Stimulated activated CD8-positive, alpha-beta memory T cell treated with anti-CD3 and anti-CD28 coated beads, Interleukin-12 subunit alpha, Interleukin-12 subunit beta, amount 100 ng/mL, for 24 hours (primary cell): ENCODE data around the gene MARCHF9.
"Not testable (repeated sequence)": the region's sequence is repeated elsewhere in the genome, so short reads cannot be mapped to it uniquely, and the experiment has no call there.

Experiments
- DNase-seq: peaks from one replicate; pipeline ENCODE4 v3.0.0-alpha.2; 2020; ENCODE audit errors: extremely low read depth

The MARCHF9 gene

DNA sequence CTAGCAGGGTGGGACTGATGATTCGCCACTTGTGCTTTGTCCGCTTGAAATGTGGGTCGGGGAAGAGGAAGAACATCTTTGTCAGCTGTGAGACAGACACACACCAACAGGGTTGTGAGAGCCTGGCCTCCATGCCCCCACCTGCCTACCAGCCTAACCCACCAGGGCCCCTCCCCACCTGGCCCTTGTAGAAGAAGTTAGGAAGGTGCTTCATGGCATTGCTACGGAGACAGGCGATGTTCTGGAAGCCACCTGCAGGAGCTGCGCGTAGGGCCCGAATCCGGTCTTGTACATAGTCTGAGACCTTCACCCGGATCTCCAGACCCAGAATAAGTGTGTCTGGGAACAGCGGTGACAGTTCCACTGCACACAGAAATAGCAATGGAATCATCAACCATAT, 14.7 kb downstream of the MARCHF9 start:
- no peak for DNase-seq

DNA sequence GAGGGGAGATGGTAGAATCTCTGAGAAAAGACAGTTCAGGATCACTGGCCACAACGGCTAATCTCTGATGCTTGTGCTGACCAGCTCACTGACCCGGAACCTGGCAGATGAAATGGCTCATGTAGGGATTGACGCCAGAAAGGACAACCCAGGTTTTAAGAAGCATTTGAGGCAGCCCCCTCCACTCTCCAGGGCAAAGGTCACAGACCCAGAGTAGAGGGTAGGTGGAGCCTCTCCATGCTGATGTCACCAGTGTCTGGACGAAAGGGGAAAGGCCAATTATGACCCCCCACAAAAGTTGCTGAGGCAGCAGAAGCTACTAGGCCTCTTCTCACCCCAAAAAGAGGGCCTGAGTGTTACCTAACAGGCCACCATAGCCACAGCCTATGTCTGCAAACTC, 15.8 kb downstream of the MARCHF9 start:
- DNase-seq: no peak

DNA sequence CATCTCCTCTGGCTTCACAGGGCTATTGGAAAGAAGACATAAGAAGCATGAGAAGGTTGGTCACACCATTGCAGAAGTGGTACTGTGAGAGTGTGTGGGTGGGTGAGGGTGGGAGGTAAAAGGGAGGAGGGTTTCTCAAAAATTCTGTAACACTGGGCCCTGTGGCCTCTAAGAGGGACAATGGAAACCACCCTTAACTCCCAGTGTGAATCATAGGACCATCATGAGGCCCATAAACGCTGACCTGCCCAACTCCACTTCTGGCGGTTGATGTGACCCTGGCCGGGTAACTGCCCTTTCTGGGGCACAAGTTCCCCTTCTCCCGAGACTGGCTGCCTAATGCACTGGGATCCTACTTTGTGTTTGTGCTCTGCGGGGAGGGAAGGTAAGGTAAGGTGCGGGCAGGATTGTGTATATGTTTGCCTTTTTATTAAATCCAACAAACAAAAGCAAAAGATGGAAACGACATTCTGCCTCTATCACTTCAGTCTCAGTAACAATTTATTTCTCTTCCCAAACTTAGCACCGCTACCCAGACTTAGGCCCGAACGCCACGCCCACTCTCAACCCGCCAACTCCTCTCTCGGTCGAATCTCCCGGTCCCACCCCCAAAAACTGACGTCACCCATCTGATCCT, 16.5 kb downstream of the MARCHF9 start:
- DNase-seq: peak; percentile 75

DNA sequence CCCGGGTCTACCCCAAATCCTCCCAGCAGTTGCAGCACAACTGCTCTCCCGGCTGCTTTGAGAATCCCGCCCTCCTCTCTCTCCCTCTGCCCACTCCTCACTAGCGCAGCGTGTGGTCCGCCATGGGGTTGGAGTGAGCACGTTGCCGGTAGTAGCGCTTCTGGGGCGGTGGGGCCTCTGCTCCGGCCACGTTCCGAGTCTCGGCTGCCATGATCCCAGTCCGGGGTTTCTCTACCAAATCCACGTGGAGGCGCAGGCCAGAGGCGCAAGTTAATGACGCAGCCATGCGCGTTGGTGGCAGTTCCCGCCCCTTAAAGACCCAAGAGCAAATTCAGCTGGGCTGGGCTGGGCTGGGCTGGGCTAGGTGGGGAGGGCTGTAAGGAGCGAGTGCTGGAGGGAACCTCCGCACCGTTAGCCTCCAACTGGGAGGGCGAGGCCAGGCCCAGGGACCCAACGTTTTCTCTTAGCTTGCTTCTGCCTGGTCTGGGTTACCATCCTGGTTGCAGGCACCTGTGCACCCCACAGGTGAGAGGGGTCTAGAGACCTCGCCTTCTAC, 17.0 kb downstream of the MARCHF9 start, which contains the start of gene METTL1:
Gene METTL1, minus strand, starts transcription at position 233 of the 556 bp plus-strand sequence. Its CDS starts 22 bp downstream, at position 211.
- peak; percentile 85 for DNase-seq

DNA sequence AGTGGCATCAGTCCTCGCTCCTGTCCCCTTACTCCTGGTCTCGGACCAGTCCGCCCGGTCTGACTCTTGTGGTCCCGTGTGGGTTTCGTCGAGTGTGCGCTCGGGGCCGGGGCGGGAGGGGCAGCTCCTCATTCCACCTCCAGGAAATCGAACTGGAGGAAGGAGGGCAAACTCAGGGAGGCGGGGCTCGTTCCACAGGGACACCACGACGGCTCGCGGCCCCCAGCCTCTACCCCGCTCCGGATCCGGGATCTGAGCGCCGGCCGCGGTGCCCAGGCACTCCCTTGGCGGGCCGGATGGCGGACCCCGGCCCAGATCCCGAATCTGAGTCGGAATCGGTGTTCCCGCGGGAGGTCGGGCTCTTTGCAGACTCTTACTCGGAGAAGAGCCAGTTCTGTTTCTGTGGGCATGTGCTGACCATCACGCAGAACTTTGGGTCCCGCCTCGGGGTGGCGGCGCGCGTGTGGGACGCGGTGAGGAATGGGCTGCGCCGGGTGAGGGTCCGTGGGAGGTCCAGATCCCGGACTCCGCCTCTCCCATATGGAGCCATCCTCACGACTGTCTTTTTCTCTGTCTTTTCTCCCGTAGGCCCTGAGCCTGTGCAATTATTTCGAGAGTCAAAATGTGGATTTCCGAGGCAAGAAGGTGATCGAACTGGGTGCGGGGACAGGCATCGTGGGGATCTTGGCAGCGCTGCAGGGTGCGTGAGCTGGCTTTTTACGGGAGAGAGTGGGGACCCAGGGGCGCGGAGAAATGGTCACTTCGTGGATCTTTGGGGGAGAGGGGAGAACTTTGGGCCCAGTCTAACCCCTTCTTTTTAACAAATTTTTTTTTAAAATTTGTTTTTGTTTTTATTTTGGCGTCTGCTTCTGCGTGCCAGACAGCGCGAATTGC, 17.8 kb downstream of the MARCHF9 start, which contains the start of gene EEF1AKMT3:
Gene EEF1AKMT3, plus strand, starts transcription at position 186 of the 894 bp plus-strand sequence. Its CDS starts 111 bp downstream, at position 297.
- DNase-seq: no peak

DNA sequence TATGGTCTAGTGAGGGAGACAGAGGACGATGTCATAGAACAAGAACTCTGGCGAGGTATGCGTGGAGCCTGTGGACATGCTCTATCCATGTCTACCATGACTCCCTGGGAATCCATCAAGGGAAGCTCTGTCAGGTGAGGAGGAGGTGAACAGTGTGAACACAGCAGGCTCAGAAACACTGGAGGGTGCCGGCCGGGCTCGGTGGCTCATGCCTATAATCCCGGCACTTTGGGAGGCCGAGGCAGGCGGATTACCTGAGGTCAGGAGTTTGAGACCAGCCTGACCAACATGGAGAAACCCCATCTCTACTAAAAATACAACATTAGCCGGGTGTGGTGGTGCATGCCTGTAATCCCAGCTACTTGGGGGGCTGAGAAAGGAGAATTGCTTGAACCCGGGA, 19.7 kb downstream of the MARCHF9 start:
- not testable (repeated sequence) for DNase-seq

DNA sequence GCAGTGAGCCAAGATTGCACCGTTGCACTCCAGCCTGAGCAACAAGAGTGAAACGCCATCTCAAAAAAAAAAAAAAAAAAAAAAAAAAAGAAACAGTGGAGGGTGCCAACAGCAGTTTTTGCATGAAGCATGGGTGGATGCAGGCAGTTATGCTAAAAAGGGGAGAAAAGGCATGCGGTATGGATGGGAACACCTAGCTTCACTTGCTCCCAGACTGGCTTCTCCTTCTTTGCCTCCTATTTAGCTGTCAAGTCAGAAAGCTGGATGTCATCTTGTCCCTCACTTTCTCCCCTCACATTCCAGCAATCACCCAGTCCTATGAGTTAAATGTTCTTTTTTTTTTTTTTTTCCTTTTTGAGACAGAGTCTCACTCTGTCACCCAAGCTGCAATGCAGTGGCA, 20.1 kb downstream of the MARCHF9 start:
- no peak for DNase-seq

DNA sequence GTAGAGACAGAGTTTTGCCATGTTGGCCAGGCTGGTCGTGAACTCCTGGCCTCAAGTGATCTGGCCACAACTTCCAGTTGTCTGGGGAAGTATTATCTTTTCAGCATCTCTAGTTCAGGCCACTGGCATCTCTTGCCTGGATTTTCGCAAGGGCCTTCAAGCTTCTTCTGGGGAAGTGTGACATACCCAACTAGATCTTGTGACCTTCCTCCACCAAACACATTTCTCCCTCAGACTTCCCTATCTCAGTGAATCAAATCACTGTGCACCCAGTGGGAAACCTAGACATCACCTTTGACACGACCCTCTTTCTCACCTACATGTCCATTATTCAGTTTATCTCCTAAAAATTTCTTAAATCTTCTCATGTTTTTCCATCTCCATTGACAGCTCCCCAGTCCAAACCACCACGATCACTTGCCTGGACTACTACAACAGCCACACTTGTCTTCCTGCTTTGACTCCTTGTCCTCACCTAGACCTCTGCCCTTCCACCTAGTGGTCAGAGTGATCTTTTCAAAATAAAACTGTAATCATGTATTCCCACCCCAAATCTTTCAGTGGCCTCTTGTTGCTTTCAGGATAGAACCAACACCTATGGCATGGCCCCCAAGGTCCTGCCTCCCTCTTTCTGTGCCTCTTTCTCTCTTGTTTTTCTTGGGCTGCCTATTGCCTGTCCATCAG, 20.8 kb downstream of the MARCHF9 start:
- no peak for DNase-seq

DNA sequence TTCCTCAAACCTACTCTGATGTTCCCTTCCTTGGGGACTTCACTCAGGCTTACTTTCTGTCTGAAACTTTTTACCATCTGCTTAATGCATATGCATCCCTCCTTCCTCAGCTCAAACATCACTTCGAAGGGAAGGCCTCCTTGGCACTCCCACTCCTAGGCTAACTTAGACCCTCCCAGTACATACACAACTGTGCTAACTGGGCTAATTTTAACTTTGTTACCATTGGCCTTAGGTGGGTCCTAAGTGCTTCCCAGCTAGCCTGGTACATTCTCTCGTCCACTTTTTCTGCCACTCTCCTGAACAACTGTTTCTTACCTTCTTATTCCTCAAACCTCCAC, 21.3 kb downstream of the MARCHF9 start:
- no peak for DNase-seq

DNA sequence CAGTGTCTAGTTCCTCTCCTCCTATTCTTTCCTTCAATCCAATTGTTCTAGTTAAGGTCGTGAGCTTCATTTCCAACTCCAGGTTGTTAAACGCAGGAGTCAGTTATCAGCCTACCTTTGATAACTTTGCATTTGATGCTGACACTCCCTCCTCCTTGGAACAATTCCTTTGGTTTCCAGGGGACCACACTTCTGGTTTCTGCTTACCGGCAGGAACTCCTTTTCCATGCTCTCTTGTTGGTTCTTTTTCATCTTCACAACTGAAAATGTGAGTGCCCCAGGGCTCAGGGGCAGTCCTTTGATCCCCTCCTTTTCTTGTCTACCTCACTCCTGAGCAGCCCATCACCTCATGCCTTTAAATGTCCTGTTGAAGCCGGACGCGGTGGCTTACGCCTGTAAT, 22.5 kb downstream of the MARCHF9 start:
- DNase-seq: no peak

DNA sequence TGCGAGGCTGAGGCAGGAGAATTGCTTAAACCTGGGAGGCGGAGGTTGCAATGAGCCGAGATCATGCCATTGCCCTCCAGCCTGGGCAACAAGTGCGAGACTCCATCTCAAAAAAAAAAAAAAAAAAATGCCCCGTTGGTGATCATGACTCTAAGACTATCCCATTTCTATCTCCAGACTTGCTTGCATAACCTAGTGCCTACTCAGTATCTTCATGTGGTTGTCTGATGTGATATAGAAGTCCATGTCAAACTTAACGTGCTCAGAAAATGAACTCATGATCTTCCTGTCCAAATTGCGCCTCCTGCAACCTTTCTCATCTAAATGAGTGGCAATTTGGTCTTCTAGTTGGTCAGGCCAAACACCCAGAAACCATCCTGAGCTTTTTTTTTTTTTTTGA, 23.0 kb downstream of the MARCHF9 start:
- no peak for DNase-seq

DNA sequence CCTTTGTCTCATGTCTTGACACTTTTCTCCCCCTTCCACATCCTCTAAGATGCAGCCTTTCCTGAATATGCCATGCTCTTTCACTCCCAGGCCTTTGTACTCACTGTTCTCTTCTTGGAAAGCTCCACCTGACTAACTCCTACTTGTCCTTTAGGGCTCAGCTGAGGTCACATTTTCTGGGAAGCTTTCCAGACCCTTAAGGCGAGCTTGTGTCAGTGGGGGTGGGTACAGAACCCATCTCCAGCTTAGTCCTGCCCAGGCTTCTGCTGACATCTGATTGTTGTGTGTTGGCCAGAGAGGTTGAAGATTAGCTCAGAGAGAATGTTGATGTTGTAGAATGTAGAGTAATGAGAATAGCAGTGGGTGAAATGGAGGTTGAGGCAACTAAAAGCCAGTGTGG, 24.8 kb downstream of the MARCHF9 start:
- DNase-seq: no peak

DNA sequence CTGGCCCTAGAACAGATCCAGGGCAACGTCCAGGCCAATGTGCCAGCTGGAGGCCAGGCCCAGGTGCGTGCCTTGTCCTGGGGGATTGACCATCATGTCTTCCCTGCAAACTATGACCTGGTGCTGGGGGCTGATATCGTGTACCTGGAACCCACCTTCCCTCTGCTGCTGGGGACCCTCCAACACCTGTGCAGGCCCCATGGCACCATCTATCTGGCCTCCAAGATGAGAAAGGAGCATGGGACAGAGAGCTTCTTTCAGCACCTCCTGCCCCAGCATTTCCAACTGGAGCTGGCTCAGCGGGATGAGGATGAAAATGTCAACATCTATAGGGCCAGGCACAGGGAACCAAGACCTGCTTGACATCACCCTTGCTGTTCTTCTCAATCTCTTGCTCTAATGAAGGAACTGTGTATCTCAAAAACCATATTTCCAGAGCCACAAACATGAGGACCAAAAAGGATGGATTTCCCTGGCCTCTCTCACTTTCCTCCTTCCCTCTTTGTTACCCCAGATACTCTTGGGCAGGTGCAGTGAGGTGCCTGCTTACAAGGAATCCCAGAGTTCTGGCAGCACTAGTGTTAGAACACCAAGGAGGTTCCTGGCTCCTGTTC, 25.5 kb downstream of the MARCHF9 start:
- DNase-seq: no peak

DNA sequence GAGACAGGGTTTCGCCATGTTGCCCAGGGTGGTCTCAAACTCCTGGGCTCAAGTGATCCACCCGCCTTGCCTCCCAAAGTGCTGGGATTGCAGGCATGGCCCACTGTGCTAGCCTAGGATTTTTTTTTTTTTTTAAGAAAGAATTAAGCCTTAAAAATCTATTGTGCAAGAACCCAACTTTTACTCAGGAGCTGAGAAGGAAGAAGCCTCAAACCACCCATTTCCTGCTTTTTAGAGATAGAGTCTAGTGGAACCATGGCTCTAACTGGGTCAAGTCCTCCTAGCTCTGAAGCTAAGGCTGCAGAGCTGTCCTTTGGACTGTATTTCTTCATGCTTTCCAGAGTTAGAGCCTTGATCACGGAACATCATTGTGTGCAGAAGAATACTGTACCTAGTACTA, 26.3 kb downstream of the MARCHF9 start:
- DNase-seq: no peak

DNA sequence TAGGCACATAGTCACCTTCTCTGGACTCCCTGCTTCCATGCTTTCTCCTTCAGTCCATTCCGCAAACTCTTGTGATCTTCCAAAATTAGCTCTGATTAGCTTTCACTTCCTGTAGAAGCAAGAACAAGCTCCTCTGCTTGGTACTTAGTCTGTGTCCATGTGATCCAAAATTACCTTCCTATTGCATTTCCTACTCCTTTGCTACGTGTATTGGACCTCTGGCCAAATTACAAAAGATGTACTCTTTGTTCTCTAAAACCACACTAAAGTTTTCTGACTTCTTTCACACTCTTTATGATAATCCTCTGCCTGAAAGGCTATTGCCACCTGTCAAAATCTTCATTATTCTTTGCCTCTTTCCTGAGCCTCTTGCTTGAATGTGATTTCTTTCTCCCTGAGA, 26.9 kb downstream of the MARCHF9 start:
- no peak for DNase-seq

DNA sequence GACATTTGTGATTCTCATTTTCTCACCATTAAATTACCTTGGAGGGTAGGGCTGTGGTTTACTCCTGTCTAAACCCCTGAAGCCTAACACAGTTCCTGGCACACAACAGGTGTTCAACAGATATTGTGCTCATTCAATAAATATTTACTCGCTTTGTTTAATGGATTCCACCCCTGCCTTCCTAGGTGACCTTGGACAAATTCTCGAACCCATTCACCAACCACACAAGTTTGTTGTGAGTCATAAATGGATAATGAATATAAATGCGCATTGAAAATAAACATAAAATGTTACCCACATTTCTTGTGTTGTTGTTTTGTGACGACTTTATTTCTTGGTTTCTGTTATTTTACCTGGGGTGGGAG, 27.3 kb downstream of the MARCHF9 start:
- no peak for DNase-seq

DNA sequence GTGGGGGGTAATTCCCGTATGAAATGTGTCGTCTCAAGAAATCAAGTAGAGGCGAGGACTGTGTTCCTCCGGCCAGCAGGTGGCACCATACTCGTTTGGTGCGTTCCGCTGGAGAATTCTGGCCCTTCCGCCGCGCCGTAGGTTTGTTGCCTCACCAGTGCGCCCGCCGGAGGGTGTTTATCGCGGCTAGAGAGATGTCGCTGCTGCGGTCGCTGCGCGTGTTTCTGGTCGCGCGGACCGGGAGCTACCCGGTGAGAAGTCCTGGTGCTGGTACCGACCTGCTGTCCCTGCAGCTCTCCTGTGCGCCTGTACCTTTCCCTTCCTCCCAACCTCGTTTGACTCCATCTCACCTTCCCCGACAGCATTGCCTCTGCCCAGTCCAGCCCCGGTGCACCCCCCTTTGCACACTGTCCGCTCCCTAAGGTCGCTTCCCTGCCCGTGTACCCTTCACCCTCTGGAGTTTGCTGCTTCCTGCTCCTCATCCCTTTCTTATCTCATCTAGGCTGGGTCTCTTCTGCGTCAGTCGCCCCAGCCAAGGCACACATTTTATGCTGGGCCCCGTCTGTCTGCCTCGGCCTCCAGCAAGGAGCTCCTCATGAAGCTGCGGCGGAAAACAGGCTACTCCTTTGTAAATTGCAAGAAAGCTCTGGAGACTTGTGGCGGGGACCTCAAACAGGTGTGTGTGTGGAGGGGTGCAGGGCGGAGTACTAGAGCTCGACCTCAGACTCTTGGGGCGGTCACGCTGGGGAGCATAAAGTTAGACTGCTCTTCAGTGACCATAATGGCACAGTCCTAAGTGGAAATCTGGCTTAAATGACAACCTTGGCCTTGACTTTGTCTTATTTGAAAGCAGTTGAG, 27.9 kb downstream of the MARCHF9 start, which contains the start of gene TSFM:
Gene TSFM, plus strand, starts transcription at position 180 of the 858 bp plus-strand sequence. Its CDS starts 15 bp downstream, at position 195.
- DNase-seq: peak; percentile 91

DNA sequence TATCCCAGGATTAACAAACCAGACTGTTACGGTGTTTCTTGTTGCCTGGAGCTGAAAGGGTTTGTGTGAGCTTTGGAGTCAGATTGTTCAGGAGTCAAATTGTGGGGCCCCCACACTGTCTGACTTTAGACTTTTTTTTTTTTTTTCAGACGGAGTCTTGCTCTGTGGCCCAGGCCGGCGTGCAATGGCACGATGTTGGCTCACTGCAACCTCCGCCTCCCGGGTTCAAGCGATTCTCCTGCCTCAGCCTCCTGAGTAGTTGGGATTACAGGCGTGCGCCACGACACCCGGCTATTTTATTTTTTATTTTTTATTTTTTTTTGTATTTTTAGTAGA, 28.5 kb downstream of the MARCHF9 start:
- DNase-seq: no peak

DNA sequence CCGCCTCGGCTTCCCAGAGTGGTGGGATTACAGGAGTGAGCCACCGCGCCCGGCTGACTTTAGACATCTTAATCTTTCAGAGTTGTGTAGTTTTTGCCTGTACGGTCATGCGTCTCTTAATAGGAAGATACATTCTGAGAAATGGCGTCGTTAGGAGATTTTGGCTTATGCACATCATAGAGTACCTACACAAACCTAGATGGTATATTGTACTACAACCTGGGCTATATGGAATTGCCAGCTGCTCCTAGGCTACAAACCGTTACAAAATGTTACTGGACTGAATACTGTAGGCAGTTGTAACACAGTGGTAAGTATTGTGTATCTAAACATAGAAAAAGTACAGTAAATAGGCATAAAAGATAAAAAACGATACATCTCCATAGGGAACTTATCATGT, 29.0 kb downstream of the MARCHF9 start:
- no peak for DNase-seq

DNA sequence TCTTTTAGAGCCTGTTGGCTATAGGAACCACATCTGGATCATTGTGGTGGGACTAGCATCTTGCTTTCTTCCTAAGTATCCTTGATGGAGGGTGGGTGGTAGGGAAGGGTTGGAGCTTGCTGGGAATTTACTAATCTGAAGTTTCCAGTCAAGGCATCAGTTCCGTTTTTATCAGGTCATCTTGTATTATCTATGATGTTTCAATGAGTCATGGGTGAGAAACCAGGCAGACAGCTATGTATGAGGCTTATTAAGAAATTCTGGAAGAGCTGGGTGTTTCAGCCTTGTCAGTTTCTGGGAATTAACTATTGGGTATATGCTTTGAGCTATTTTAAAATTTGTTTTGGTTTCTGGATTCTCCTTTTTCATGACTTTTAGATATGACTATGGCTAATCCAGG, 39.0 kb downstream of the MARCHF9 start:
- DNase-seq: no peak

DNA sequence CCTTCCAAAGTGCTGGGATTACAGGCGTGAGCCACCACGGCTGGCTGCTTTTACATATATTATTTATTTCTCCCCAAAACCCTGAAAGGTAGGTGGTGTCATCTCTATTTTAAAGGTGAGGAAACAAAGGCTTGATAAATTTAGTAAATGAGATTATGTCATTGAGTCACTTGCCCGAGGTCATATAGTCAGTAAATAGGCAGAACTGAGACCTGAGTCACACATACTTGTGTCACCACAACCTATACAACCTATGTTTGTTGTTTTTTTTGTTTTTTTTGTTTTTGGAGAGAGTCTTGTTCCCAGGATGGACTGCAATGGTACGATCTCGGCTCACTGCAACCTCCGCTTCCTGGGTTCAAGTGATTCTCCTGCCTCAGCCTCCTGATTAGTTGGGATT, 40.5 kb downstream of the MARCHF9 start:
- no peak for DNase-seq
